ENCODE data around the gene E2F3.

Gene E2F3

DNA sequence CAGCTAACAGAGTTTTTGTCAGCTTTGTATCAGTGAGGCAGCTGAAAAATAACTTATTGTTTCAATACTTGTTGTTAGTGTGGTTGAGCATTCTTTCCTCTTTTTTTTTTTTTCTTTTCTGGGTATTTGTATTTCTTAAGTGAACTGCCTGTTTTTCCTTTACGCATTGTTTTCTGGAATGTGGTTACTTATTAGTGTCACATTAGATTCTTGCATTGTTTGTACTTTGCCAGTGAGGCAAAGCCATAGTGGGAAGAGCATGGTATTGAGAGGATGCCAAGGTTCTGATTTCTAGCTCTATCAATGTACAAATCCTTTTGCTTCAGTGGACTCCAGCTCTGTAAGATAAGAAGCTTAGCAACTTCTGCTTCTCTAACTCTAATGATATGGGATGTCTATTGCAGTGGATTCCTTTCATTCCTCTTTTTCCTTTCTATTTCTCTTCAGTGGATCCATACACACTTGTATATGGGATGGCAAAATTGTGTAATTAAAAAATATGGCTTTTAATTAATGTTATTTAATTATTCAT is 136.5 kb downstream of the E2F3 start:
- no peak for DNase-seq

DNA sequence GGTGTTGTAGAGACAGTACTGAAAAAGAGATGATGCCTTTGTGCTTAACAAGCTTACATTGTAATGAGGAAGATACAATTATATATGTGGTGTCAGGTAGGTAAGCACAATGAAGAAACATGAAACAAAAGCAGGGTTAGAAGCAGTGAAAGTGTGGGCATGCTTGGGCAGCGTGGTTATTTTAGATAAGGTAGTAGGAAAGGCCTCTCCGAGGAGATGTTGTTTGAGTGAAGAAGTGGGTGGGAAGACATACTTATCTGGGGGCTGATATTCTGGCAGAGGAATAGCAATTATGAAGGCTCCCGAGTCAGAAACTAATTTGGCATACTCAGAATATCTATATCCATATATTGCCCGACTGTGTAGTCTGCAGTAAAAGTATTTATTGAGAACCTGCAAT is 137.2 kb downstream of the E2F3 start:
- no peak for DNase-seq

DNA sequence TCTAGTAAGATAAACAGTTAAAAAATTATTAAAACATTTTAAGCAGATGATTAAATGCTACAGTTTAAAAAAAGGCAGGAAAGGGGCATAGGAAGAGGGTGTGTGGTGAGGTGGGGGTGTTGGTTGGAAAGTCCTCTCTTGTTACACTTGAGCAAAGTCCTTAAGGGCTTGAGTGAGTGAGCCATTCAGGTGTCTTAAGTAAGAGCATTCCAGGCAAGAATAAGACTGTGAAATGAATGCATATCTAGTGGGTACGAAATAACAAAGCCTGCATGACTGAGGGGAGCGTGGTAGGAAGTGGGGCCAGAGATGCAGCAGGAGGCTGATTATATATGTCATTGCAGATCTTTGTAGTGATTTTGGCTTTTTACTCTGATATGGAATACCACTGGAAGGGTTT is 137.7 kb downstream of the E2F3 start:
- DNase-seq: no peak

DNA sequence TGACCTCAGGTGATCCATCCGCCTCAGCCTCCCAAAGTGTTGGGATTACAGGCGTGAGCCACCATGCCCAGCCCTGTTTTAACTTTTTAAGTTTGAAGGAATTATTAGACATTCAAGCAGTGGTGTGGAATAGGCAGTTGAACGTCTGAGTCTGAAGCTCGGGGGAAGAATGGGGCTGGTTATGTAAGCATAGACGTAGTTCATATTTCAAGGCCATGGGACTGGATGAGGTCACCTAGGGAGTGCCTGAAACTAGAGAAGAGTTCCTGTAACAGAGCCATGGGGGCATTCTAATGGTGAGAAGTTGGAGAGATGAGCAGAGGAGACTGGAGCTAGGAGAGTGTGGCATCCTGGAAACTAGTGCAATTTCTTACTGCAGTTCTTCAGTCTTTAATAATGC is 139.0 kb downstream of the E2F3 start:
- DNase-seq: no peak

DNA sequence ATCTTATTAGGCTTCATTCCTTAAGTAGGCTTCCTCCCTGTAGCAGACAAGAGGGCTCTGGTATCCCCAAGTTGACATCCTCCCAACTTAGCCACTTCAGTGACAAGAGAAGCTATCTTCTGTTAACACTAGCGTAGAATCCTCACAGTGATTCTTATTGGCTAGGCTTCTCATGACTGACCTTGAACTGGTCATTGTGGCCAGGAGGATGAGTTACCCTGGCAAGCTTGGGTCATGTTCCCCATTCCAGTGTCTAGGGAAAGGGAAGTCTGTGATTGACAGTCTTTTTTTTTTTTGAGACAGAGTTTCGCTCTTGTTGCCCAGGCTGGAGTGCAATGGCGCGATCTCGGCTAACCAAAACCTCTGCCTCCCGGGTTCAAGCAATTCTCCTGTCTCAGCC is 139.7 kb downstream of the E2F3 start:
- no peak for DNase-seq

DNA sequence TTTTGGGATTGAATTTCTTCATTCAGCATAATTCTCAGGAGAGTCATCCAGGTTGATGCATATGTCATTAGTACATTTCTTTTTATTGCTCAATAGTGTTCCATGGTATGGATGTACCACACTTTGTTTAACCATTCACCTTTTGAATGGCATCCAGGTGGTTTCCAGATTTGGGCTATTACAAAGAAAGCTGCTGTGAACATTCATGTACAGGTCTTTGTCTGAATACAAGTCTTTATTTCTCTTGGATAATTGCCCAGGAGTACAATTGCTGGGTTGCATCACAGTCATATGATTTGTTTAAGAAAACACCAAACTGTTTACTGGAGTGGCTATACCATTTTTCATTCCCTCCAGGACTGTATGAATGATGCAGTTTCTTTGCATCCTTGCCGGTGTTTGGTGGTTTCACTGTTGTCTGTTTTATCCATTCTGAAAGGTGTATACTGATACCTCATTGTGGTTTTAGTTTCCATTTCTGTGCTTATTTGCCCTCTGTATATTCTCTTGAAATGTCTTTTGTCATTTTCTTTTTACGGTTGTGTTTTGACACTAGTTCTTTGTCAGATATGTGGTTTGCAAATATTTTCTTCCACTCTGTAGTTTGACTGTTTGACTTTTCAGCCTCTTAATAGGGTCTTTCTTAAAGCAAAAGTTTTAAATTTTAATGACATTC is 141.4 kb downstream of the E2F3 start:
- DNase-seq: no peak
